GM18858 (cell line): ENCODE results near the gene MYH7B.

Source experiments
- ATAC-seq: cut with Tn5 transposase; IDR thresholded peaks from one replicate; pipeline ENCODE4 v1.9.1; 2021; ENCODE audit not compliant: unreplicated experiment

MYH7B gene

DNA sequence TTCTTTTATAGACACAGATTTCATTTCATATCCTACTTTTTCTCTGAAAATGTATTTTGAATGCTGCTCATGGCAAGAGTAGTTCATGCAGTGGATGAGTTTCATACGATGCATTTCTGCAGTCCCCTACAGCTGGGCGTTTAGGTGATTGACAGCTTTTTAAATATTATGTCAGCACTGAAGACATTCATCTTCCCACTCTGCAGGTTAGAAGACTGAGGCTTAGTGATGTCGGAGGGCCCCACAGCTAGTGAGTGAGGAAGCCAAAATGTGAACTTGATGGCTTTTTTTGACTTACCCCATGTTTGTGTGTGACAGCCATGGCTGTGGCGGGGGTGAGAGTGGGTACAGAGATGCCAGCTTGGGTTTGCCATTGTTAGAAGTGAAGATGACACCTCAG, 33.5 kb downstream of the MYH7B start:
- no peak for ATAC-seq

DNA sequence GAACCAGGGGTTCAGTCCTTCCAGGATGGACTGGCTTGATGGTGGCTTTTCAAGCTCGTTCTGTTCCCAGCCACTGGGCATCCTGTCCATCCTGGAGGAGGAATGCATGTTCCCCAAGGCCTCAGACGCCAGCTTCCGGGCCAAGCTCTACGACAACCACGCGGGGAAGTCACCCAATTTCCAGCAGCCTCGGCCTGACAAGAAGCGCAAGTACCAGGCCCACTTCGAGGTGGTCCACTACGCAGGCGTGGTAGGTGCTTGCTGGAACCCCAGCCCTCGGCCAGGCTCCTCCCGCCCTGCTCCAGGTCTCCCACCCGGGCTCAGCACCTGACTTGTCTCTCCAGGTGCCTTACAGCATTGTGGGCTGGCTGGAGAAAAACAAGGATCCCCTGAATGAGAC, 34.0 kb downstream of the MYH7B start:
- ATAC-seq, result no peak

DNA sequence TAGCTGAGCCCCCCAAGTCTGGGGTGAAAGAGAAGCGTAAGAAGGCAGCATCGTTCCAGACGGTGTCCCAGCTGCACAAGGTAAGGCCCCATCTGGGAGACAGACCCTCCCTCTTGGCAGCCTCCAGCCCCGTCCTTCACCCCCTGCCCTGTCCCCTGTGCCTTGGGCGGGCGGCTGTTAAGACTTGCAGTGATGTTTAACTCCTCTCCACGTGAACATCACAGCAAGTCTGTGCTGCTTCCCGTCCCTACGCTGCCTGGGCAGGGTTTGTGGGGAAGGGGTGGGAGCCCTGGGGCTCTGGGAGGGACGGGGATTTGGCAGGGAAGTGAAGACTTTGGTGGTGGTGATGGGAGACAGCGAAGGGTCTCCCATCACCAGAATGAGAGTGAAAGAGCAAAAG, 34.6 kb downstream of the MYH7B start:
- ATAC-seq, result no peak

DNA sequence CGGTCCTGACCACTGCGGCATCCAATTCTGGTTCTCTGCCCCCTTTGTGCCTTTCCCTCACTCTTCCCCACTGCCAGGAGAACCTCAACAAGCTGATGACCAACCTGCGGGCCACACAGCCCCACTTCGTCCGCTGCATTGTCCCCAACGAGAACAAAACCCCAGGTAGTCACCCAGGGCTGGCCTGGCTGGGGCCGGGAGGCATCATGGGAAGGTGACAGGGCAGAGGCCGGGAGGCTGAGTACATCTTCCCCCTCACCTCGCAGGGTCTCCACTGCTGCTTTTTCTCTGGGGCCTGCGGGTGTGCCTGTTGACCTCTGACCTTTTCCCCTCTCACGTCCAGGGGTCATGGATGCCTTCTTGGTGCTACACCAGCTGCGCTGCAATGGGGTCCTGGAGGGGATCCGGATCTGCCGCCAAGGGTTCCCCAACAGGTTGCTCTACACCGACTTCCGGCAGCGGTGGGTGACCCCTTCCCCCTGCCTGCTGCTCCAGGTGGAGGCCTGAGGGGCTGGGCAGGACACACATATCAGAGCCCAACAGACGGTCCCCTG, 35.1 kb downstream of the MYH7B start:
- ATAC-seq, result no peak

DNA sequence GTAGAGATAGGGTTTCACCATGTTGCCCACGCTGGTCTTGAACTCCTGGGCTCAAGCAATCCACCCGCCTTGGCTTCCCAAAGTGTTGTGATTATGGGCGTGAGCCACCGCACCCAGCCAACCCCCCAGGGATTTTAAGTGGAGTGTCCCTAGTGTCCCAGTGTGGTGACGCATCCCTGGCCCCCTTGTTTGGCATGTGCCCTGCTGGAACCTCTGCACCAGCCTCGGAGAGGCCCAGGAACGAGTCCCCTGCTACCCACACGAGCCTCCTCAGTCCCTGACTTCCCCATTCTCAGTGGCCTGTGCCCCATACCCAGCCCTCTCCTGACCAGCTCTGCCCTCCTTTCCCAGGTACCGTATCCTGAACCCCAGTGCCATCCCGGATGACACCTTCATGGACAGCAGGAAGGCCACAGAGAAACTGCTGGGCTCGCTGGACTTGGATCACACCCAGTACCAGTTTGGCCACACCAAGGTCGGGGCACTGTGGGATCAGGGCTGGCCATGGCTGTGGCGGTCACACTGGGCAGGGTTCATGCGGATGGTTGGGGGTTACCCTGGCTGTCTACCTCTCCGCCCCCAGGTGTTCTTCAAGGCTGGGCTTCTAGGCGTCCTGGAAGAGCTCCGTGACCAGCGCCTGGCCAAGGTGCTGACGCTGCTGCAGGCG, 37.2 kb downstream of the MYH7B start:
- ATAC-seq, result no peak

DNA sequence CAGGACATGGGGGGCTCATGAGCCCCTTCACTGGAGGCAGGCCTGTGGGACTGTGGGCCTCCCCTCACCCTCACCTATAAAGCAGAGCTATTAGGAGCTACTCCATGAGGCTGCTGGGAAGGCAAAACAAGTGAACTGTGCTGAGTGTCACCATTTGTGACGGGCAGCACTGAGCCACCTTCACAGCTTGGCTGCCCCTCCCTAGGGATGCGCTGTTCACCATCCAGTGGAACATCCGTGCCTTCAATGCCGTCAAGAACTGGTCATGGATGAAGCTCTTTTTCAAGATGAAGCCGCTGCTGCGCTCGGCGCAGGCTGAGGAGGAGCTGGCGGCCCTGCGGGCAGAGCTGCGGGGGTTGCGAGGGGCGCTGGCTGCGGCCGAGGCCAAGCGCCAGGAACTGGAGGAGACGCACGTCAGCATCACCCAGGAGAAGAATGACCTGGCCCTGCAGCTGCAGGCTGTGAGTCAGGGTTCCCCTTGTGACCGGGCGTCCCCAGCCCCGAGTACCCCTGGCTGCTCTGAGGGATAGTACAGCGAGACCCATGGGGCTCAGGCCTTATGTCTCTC, 38.4 kb downstream of the MYH7B start:
- no peak for ATAC-seq

DNA sequence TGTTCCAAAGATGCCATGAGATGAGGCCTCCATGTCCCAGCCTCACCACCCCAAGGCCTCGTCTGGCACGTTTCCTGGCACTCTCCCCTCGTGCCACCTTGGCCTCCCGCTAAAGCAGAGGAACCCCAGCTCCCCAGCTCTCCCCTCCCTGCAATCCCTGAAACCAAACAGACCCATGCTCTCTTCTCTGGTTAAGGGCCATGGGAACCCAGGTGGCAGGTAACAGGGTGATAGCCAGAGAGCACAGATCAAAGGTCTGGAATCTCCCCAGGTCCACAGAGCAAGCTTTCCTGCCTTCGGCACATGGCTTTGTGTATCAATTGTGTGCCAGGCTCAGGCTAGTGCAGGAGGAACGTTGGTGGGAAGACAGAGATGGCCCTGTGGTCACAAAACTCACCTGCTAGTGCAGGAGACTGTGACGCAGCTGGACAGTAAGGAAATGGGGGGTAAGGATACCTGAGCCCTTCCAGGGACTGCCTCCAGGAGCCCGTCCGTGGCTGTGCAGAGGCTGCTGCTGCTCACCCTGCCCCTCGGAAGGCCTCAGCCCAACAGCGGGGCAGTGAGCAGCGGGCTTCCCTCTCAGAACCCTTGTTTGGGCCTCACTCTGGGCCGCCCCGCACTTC, 39.0 kb downstream of the MYH7B start:
- no peak for ATAC-seq

DNA sequence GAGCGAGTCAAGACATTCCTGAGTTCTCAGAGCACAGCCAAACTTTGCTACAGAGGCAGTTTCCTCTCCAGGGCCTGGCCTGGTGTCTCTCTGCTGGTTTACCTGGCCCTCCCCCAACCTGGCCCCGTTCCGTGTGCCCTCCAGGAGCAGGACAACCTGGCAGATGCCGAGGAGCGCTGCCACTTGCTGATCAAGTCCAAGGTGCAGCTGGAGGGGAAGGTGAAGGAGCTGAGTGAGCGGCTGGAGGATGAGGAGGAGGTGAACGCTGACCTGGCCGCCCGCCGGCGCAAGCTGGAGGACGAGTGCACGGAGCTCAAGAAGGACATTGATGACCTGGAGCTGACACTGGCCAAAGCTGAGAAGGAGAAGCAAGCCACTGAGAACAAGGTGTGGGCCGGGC, 39.5 kb downstream of the MYH7B start:
- no peak for ATAC-seq

DNA sequence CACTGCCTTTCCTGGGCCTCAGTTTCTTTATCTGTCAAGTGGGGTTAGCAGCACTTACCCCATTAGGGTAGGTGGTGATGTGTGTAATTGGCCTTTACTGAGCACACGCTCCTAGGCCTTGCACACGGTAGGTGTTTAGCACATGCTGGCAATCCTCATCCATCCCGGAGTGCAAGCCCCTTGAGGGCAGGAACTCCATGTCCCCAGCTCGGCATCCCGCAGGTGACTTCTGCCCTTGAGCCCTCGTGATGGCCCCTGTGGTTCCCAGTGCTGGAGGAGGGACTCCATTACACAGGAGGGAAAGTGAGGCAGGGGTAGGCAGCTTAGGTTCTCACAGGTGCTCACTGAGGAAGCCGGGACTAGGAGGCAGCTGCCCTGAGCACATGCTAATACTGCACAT, 40.0 kb downstream of the MYH7B start:
- ATAC-seq, result no peak

DNA sequence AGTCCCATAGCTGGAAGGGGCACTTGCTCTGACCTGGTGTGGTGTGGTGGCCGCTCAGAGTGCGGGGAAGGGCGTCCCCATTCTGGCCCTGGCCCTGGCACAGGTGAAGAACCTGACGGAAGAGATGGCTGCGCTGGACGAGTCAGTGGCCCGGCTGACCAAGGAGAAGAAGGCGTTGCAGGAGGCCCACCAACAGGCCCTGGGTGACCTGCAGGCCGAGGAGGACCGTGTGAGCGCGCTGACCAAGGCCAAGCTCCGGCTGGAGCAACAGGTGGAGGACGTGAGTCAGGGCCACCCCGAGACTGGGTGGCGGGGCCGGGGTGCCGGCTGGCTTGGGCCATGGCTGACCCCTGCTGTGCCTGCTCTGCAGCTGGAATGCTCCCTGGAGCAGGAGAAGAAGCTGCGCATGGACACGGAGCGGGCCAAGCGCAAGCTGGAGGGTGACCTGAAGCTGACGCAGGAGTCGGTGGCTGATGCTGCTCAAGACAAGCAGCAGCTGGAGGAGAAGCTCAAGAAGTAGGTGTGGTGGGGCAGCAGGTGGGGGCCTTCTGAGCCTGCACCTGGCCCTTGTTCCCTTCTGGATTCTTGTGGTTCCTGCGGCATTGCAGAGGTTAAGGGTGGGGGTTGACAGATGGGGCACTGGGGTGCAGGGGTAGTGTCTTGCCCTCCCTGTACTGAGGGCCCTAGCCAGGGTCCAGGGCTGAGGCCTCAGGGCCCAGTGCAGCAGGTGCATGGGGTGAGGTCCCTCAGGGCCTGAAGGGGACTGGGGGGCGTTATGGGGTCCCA, 40.8 kb downstream of the MYH7B start:
- no peak for ATAC-seq

DNA sequence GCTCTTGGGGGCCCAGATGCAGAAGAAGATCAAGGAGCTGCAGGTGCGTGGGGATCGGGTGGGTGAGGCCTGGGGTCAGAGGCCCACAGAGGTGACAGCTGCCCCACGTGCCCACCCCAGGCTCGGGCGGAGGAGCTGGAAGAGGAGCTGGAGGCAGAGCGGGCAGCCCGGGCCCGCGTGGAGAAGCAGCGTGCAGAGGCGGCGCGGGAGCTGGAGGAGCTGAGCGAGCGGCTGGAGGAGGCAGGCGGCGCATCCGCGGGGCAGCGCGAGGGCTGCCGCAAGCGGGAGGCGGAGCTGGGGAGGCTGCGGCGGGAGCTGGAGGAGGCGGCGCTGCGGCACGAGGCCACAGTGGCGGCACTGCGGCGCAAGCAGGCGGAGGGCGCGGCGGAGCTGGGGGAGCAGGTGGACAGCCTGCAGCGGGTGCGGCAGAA, 41.5 kb downstream of the MYH7B start:
- no peak for ATAC-seq

DNA sequence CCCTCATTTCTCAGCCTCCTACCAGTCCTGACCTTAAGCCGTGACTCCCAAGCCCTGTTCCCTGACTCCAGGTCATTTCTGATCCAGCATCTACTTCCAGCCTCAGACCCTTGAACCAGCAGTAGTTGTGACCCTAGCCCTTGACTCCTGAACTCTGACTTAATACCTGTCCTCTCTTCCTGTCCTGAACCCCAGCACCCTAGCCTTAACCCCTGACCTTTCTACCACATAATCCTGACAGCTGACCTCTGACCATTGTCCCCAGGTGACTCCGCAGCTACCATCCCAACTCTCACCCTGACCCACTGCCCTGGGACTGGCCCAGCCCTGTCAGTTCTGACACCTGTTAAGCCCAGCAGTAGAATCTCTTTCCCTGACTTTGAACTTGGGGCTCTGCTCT, 42.1 kb downstream of the MYH7B start:
- no peak for ATAC-seq

DNA sequence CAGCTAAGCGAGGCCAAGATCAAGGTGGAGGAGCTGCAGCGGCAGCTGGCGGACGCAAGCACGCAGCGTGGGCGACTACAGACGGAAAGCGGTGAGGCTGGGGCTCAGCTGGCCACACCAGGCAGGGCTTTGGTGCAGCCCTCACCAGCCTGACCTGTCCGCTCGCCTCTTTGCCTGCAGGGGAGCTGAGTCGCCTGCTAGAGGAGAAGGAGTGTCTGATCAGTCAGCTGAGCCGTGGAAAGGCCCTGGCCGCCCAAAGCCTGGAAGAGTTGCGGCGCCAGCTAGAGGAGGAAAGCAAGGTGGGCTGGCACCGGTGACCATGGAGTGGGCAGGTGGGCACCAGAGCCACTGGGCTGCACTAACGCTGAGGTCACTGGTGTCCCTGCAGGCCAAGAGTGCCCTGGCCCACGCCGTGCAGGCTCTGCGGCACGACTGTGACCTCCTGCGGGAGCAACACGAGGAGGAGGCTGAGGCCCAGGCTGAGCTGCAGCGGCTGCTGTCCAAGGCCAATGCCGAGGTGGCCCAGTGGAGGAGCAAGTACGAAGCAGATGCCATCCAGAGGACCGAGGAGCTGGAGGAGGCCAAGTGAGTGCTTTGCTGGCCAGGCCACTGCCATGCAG, 42.8 kb downstream of the MYH7B start:
- ATAC-seq, result no peak

DNA sequence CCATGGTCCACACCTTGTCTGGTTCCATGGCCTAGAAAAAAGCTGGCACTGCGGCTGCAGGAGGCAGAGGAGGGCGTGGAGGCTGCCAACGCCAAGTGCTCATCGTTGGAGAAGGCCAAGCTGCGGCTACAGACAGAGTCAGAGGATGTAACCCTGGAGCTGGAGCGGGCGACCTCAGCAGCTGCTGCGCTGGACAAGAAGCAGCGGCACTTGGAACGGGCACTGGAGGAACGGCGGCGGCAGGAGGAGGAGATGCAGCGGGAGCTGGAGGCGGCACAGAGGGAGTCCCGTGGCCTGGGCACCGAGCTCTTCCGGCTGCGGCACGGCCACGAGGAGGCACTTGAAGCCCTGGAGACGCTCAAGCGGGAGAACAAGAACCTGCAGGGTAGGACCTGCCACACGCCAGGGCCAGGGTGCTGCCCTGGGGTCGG, 43.4 kb downstream of the MYH7B start:
- no peak for ATAC-seq

DNA sequence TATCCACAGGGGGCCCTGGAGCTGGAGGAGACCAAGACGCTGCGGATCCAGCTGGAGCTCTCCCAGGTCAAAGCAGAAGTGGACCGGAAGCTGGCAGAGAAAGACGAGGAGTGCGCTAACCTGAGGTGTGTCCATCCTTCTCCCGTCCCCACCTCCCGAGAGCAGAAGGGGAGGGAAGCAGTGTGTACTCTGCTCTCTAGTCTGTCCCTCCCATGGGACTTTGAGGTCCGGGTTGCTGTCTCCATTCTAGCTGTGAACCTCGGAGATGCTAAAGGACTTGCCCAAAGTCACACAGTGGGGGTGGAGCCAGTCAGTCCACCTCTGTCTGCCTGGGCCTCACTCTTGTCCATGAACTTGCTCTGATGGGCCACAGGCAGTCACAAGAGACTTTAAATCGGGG, 44.1 kb downstream of the MYH7B start:
- ATAC-seq, result no peak

DNA sequence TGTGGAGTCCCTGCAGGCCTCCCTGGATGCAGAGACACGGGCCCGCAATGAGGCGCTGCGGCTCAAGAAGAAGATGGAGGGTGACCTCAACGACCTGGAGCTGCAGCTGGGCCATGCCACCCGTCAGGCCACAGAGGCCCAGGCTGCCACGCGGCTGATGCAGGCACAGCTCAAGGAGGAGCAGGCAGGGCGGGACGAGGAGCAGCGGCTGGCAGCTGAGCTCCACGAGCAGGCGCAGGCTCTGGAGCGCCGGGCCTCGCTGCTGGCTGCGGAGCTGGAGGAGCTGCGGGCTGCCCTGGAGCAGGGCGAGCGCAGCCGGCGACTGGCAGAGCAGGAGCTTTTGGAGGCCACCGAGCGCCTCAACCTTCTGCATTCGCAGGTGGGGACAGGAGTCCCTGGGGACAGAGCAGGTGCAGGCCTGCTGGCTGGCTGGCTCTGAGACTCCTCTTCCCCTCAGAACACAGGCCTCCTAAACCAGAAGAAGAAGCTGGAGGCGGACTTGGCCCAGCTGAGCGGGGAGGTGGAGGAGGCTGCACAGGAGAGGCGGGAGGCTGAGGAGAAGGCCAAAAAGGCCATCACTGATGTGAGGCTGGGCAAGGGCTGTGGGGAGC, 44.7 kb downstream of the MYH7B start:
- ATAC-seq, result no peak

DNA sequence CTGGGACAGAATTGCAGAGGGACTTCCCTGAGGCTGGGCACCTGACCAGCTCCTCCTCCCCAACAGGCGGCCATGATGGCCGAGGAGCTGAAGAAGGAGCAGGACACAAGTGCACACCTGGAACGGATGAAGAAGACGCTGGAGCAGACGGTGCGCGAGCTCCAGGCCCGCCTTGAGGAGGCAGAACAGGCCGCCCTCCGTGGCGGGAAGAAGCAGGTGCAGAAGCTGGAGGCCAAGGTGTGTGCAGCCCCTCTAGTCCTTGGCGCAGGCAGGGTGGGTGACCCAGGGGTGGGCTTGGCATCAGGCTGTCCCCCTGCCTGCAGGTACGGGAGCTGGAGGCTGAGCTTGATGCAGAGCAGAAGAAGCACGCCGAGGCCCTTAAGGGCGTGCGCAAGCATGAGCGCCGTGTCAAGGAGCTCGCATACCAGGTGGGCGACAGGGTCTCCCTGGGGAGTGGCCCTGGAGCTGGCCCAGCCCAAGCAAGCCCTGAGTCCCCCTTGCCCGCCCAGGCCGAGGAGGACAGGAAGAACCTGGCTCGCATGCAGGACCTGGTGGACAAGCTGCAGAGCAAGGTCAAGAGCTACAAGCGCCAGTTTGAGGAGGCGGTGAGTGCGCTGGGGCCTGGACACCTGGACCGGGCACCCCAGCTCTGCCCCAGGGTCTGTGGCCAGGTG, 45.4 kb downstream of the MYH7B start:
- no peak for ATAC-seq

DNA sequence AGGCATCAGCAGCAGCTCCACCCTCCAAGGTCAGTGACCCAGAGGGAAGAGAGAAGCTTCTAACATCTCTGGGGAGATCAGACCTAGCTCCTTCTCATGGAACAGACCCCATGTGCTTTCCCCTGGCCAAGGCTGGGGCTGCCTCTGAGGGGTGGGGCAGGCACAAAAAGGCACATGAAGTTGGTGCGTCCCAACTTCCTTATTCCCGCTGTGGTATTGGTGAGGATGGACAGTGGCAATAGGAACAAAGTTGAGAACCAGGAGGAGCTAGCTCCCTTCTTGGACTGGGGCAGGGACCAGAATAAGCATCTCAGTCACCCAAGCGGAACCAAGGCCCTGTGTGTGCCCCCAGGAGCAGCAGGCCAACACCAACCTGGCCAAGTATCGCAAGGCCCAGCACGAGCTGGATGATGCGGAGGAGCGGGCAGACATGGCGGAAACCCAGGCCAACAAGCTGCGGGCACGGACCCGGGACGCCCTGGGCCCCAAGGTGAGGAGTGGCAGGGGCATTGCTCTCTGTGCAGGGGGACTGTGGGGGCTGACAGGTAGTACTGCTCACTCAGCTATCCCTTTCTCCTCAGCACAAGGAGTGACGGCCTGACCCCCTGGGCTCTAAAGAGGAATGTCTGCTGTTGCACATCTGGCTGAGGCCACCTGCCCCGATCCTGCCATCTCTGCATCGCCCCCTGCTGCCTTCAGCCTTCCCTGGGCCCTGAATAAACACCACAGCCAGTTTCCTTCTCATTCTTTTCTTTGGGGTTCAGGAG, 46.1 kb downstream of the MYH7B start:
- no peak for ATAC-seq

DNA sequence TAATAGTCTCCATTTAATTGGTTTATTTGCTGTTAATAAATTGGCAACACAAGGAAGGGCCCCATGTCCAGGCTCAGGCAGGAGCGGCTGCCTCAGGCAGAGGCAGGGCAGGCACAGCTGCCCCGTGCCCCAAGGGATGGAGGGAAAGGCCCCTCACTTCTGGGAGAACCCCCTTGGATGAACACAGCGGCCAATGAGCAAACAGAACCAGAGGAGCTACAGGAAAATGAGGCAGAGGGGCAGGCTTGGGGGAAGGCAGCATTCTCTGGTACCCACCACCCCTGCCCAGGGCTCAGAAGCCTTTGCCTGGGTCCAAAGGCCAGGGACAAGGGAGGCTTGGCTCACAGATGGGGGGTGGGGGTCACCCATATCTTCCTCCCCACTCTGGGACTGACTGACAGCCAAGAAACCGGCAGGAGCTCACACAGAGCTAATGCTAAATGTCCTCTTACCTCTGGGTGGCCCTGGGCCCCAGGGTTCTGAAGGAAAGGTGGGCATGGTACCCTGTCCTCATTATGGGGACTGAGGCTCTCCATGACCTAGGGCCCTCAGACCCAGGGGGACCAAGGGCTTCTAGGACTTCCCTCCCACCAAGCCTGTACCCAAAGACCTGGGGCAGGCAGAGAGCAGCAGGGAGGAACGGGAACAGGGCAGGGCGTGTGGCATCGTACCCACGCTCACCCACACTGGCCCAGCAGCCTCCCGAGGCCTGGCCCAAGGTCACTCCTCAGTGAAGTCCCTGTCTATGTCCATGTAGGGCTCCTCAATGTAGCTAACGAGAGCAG, 47.0 kb downstream of the MYH7B start:
- no peak for ATAC-seq
